GM12872 (cell line): ENCODE measurements around the gene KIAA2012.
A peak's percentile ranks its signal among the peaks of the same experiment; 100 is the strongest.

Experiments
- CTCF ChIP-seq: IDR thresholded peaks from 3 replicates; pipeline ENCODE4 v1.5.1; 2011; ENCODE audit warnings: low read depth, mild to moderate bottlenecking, low read length, moderate library complexity; ENCODE audit not compliant: insufficient read depth

KIAA2012 gene

GRCh38 chr2:202032846-202033316 lies 40.2 kb upstream of the KIAA2012 start:
- TF ChIP-seq CTCF: no peak

- peak; percentile 49 for TF ChIP-seq CTCF
Measured at GRCh38 chr2:202033317-202034248, 39.5 kb upstream of the KIAA2012 start, which contains the start of gene FZD7. FZD7 (plus strand) TSS chr2:202033855; CDS start chr2:202034648, 793 bp downstream.

GRCh38 chr2:202034249-202035088 lies 38.6 kb upstream of the KIAA2012 start:
- TF ChIP-seq CTCF: no peak

GRCh38 chr2:202035089-202035940 lies 37.7 kb upstream of the KIAA2012 start:
- no peak for TF ChIP-seq CTCF

- TF ChIP-seq CTCF: no peak
Measured at GRCh38 chr2:202035941-202036372, 37.1 kb upstream of the KIAA2012 start.

GRCh38 chr2:202036601-202037037 lies 36.4 kb upstream of the KIAA2012 start:
- TF ChIP-seq CTCF: no peak
